ENCODE data around the gene ZNF37A.
"Not testable (repeated sequence)": the region's sequence is repeated elsewhere in the genome, so short reads cannot be mapped to it uniquely, and the experiment has no call there.

Gene ZNF37A

GRCh38 chr10:38094158-38094926, at the start of gene ZNF37A:
Gene ZNF37A, plus strand, starts transcription at chr10:38094337. Its CDS starts 2,281 bp downstream, at chr10:38096618.
- DNase-seq = peak; percentile 90

GRCh38 chr10:38045129-38045528, 49.0 kb upstream of the ZNF37A start:
- DNase-seq = no peak

GRCh38 chr10:38047666-38048065, 46.5 kb upstream of the ZNF37A start:
- no peak for DNase-seq

- no peak for DNase-seq
These were observed 43.9 kb upstream of the ZNF37A start for GRCh38 chr10:38050212-38050611.

GRCh38 chr10:38054361-38054797, 39.8 kb upstream of the ZNF37A start:
- DNase-seq = no peak

GRCh38 chr10:38055274-38055894, 38.8 kb upstream of the ZNF37A start:
- DNase-seq = not testable (repeated sequence)

- DNase-seq = not testable (repeated sequence)
These were observed 24.5 kb upstream of the ZNF37A start for GRCh38 chr10:38069663-38070062.

- no peak for DNase-seq
These were observed 23.6 kb upstream of the ZNF37A start for GRCh38 chr10:38070501-38070900.

- no peak for DNase-seq
These were observed 21.6 kb upstream of the ZNF37A start for GRCh38 chr10:38072552-38072951.

- no peak for DNase-seq
These were observed 17.4 kb upstream of the ZNF37A start for GRCh38 chr10:38076687-38077086.

GRCh38 chr10:38093318-38093717, 819 bp upstream of the ZNF37A start:
- DNase-seq = not testable (repeated sequence)

- DNase-seq = no peak
These were observed 350 bp upstream of the ZNF37A start for GRCh38 chr10:38093816-38094157.

- no peak for DNase-seq
These were observed 914 bp downstream of the ZNF37A start for GRCh38 chr10:38094927-38095574.

GRCh38 chr10:38102880-38103279, 8.7 kb downstream of the ZNF37A start:
- DNase-seq = no peak

- no peak for DNase-seq
These were observed 9.6 kb downstream of the ZNF37A start for GRCh38 chr10:38103756-38104155.

GRCh38 chr10:38112159-38112558, 18.0 kb downstream of the ZNF37A start:
- no peak for DNase-seq

GRCh38 chr10:38118072-38118807, 24.1 kb downstream of the ZNF37A start:
- no peak for DNase-seq

GRCh38 chr10:38119038-38119437, 24.9 kb downstream of the ZNF37A start:
- DNase-seq = no peak

GRCh38 chr10:38127812-38128211, 33.7 kb downstream of the ZNF37A start:
- no peak for DNase-seq

GRCh38 chr10:38143587-38143986, 49.5 kb downstream of the ZNF37A start:
- no peak for DNase-seq

GRCh38 chr10:38146579-38147333, 52.6 kb downstream of the ZNF37A start:
- DNase-seq = no peak

GRCh38 chr10:38147686-38148085, 53.5 kb downstream of the ZNF37A start:
- DNase-seq = no peak
